ENCODE results near the gene MRPL12.

DNA sequence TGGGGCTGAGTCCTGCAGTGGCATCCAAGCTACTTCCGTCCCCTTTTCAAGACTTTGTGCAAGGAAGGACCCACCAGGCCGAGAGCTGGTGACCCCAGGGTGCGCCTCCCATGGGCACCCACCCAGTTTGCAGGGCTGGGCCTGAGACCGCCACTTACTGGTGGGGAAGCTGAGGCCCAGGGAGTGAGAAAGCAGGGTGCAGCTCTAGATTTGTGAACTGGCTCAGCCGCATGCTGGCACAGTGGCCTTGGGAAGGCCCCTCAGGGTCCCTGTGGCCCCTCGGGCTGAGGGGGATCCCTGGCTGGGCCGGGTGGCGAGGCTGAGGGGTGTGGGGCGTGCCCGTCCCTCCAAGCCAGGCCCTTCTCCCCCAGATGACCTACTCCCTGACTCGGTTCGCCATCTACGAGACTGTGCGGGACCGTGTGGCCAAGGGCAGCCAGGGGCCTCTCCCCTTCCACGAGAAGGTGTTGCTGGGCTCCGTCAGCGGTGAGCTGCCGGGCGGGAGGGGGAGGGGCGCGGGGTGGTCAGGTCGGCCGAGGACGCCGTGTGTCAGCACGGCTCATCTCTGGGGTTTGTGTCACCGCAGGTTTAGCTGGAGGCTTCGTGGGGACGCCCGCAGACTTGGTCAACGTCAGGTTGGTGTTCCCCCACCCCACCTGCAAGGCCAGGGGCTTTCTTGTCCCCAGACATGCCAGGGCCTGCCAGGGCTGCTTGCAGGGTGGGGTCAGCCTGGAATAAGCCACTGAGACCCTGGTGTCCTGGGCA, 12.1 kb downstream of the MRPL12 start:
- TF ChIP-seq POLR2AphosphoS5 (IDR thresholded peaks at IDR 0.05) (no peak), CTCF (IDR thresholded peaks at IDR 0.05) (no peak), POLR2A (IDR thresholded peaks at IDR 0.05) (no peak)
